ENCODE data around the gene GRIN3B.
A peak's percentile ranks its signal among the peaks of the same experiment; 100 is the strongest.

GRIN3B gene

GRCh38 chr19:991174-991931 is 8.9 kb upstream of the GRIN3B start:
- peak; percentile 47 to 52 for ATAC-seq

- ATAC-seq, result no peak
These were observed 8.1 kb upstream of the GRIN3B start for GRCh38 chr19:991932-992669.

- no peak for ATAC-seq
These were observed 7.6 kb upstream of the GRIN3B start for GRCh38 chr19:992670-993055.

- ATAC-seq, result no peak
These were observed 6.8 kb upstream of the GRIN3B start for GRCh38 chr19:993361-993830.

- ATAC-seq, result no peak
These were observed 6.3 kb upstream of the GRIN3B start for GRCh38 chr19:993831-994393.

GRCh38 chr19:994516-994915 is 5.7 kb upstream of the GRIN3B start:
- no peak for ATAC-seq

- no peak for ATAC-seq
These were observed 5.0 kb upstream of the GRIN3B start for GRCh38 chr19:995051-995827.

- ATAC-seq, result peak; percentile 46 to 64
These were observed 4.0 kb upstream of the GRIN3B start for GRCh38 chr19:996051-996838.

- ATAC-seq, result no peak
These were observed 2.2 kb upstream of the GRIN3B start for GRCh38 chr19:998064-998463.

GRCh38 chr19:999379-999719 is 870 bp upstream of the GRIN3B start:
- ATAC-seq, result no peak

GRCh38 chr19:1000591-1001537 is 645 bp downstream of the GRIN3B start:
- no peak for ATAC-seq

- peak; percentile 69 to 70 for ATAC-seq
These were observed 1.4 kb downstream of the GRIN3B start for GRCh38 chr19:1001538-1002166.

- ATAC-seq, result no peak
These were observed 2.4 kb downstream of the GRIN3B start for GRCh38 chr19:1002600-1002999.

GRCh38 chr19:1003283-1003682 is 3.1 kb downstream of the GRIN3B start:
- no peak for ATAC-seq

GRCh38 chr19:1004204-1004802 is 4.1 kb downstream of the GRIN3B start:
- no peak for ATAC-seq

GRCh38 chr19:1004803-1005664 is 4.8 kb downstream of the GRIN3B start:
- no peak for ATAC-seq

GRCh38 chr19:1006711-1007398 is 6.6 kb downstream of the GRIN3B start:
- ATAC-seq, result no peak

Measured in activated CD4-positive, CD25-positive, alpha-beta regulatory T cell treated with anti-CD3 and anti-CD28 coated beads, Interleukin-2, amount 50 U/mL, for 24 hours (primary cell).